NCI-H1048 (cell line): ENCODE results near the gene TRMU.
A peak's percentile ranks its signal among the peaks of the same experiment; 100 is the strongest.

ENCODE experiments used
- DNase-seq: peaks from one replicate; lab custom pipeline; 2025; lab: John Stamatoyannopoulos, UW

The TRMU gene

GRCh38 chr22:46335201-46336118 is at the start of gene TRMU:
Gene TRMU (plus strand): TSS chr22:46335714. CDS start chr22:46335765, 51 bp downstream.
- peak; percentile 56 for DNase-seq

GRCh38 chr22:46286006-46286405 is 49.5 kb upstream of the TRMU start:
- no peak for DNase-seq

GRCh38 chr22:46286941-46287872 is 48.3 kb upstream of the TRMU start:
- DNase-seq: no peak

GRCh38 chr22:46287873-46288751 is 47.4 kb upstream of the TRMU start:
- no peak for DNase-seq

GRCh38 chr22:46288846-46289243 is 46.7 kb upstream of the TRMU start:
- DNase-seq: no peak

GRCh38 chr22:46289244-46289891 is 46.1 kb upstream of the TRMU start:
- no peak for DNase-seq

- no peak for DNase-seq
Observed at GRCh38 chr22:46290121-46290842, 45.2 kb upstream of the TRMU start.

- no peak for DNase-seq
Observed at GRCh38 chr22:46290843-46291785, 44.4 kb upstream of the TRMU start.

- DNase-seq: no peak
Observed at GRCh38 chr22:46292173-46292572, 43.3 kb upstream of the TRMU start.

GRCh38 chr22:46292732-46293131 is 42.8 kb upstream of the TRMU start:
- no peak for DNase-seq

- no peak for DNase-seq
Observed at GRCh38 chr22:46293577-46294260, 41.8 kb upstream of the TRMU start.

- DNase-seq: no peak
Observed at GRCh38 chr22:46294784-46295183, 40.7 kb upstream of the TRMU start.

GRCh38 chr22:46295277-46295971 is 40.1 kb upstream of the TRMU start:
- no peak for DNase-seq

GRCh38 chr22:46296257-46297150 is 39.0 kb upstream of the TRMU start, which contains the start of gene GTSE1:
Gene GTSE1 (plus strand): TSS chr22:46296870. CDS start chr22:46297401, 531 bp downstream.
- DNase-seq: peak; percentile 97

- no peak for DNase-seq
Observed at GRCh38 chr22:46297151-46297812, 38.2 kb upstream of the TRMU start.

GRCh38 chr22:46299101-46299500 is 36.4 kb upstream of the TRMU start:
- DNase-seq: no peak
